WTC11 (cell line): Measurements from ENCODE around the gene JTB.

Experiments
- CTCF ChIP-seq: fragments of 200-600 bp; IDR thresholded peaks from 2 replicates; pipeline ENCODE4 v1.8.0; 2022; ENCODE audit warnings: antibody characterized with exemption
- USF1 ChIP-seq: sonication (generic); formaldehyde crosslinking; IDR thresholded peaks from 2 replicates; pipeline ENCODE4 v1.8.0; 2022; ENCODE audit warnings: mild to moderate bottlenecking, missing genetic modification reagents

GRCh38 chr1:153973071-153973470, 4.4 kb downstream of the JTB start:
- no peak for TF ChIP-seq CTCF
- no peak for TF ChIP-seq USF1
